Tibial nerve (tissue), 4 donors: ENCODE measurements around the gene PLAAT2. TPM values are rescaled to one million over a fixed set of nuclear protein-coding genes. Genes with fewer than 3 reads are reported as not detected.

ENCODE experiments used
- DNase-seq, 2 donors: peaks; one replicate each; pipeline ENCODE4 v3.0.0-alpha.2; 2019; ENCODE audit warnings: low spot score in 2 of 2
- H3K27ac ChIP-seq, 4 donors: fragments of 200-600 bp; sonication (generic) in 3 of 4; one replicate each; pipeline ENCODE4 v1.5.1; 2017 to 2019; ENCODE audit warnings: mild to moderate bottlenecking in 1 of 4
- H3K27me3 ChIP-seq, 2 donors: fragments of 200-600 bp; sonication (generic) in 1 of 2; one replicate each; pipeline versions ENCODE4 v1.5.1 to v1.6.0; 2017 to 2019
- H3K36me3 ChIP-seq, 3 donors: fragments of 200-600 bp; sonication (generic); one replicate each; pipeline ENCODE4 v1.5.1; 2018 to 2019
- H3K4me1 ChIP-seq, 4 donors: fragments of 200-600 bp; sonication (generic) in 3 of 4; one replicate each; pipeline ENCODE4 v1.5.1; 2017 to 2019
- H3K4me3 ChIP-seq, 4 donors: fragments of 200-600 bp; sonication (generic) in 3 of 4; one replicate each; pipeline ENCODE4 v1.5.1; 2017 to 2019; ENCODE audit warnings: mild to moderate bottlenecking in 1 of 4, moderate library complexity in 1 of 4
- H3K9me3 ChIP-seq, 4 donors: fragments of 200-600 bp; sonication (generic) in 3 of 4; one replicate each; pipeline ENCODE4 v1.5.1; 2017 to 2019
- CTCF ChIP-seq, 5 experiments: fragments of 200-600 bp in 3 of 5; fragments of 450-650 bp in 2 of 5; sonication (generic) in 3 of 5; IDR thresholded peaks; one replicate each; pipeline ENCODE4 v1.5.1; 2016 to 2019; ENCODE audit warnings: antibody characterized with exemption in 5 of 5, mild to moderate bottlenecking in 3 of 5, moderate library complexity in 2 of 5
- EP300 ChIP-seq, 2 donors: sonication (generic); formaldehyde crosslinking; IDR thresholded peaks; one replicate each; pipeline ENCODE4 v1.6.1; 2017; ENCODE audit warnings: antibody characterized with exemption in 2 of 2, mild to moderate bottlenecking in 1 of 2
- POLR2A ChIP-seq, 2 donors: fragments of 450-650 bp; IDR thresholded peaks; one replicate each; pipeline ENCODE4 v1.6.1; 2017; ENCODE audit warnings: antibody characterized with exemption in 2 of 2, mild to moderate bottlenecking in 2 of 2, moderate library complexity in 2 of 2
- WGBS, 2 donors: methylation state at CpG; one replicate each; pipeline ENCODE4 v1.1.5; 2018; 5-methylcytosine and 5-hydroxymethylcytosine counted together
- total RNA-seq, 4 donors: library from RNA; depleted of rRNA; stranded (reverse); fragments of >200 nt; gene quantifications; one replicate each; pipeline ENCODE4 v1.1.0, GENCODE V29; 2016

PLAAT2 gene
- total RNA-seq, 4 donors from 2014 or later, result 0.90 TPM; not detected in 3

DNA sequence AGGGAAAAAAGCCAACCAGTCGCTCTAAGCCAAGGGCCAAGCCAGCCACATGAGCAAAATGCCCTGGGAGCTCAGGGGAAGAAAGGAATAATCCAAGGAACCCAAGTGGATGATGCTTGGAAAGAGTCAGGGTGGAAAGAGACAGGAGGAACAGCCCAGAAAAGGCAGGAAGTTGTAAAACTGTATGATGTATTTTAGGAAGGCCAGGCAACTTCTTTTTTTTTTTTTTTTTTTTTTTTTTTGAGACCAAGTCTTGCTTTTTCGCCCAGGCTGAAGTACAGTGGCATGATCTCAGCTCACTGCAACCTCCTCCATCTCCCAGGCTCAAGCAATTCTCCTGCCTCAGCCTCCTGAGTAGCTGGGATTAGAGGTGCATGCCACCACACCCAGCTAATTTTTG, 55.7 kb downstream of the PLAAT2 start:
- WGBS, 2 donors, result 79% methylated on average over 2 of the region's 2 CpGs
- Histone ChIP-seq H3K36me3 (no peaks in the 10 kb centered on the region), H3K9me3 (no peaks in the 10 kb centered on the region), H3K4me3 (no peak overlapping the region), H3K27ac (peak overlapping the region in 1 of 4 donors; percentile 8), H3K27me3 (no peaks in the 10 kb centered on the region), H3K4me1 (peaks cover 3 to 43% (median 25%) of the 10 kb centered on the region in 4 donors)
- TF ChIP-seq CTCF (IDR thresholded peaks at IDR 0.05), result no peak
- TF ChIP-seq POLR2A (IDR thresholded peaks at IDR 0.05), result no peak
- no peak for TF ChIP-seq EP300 (IDR thresholded peaks at IDR 0.05)
- no peak for DNase-seq

DNA sequence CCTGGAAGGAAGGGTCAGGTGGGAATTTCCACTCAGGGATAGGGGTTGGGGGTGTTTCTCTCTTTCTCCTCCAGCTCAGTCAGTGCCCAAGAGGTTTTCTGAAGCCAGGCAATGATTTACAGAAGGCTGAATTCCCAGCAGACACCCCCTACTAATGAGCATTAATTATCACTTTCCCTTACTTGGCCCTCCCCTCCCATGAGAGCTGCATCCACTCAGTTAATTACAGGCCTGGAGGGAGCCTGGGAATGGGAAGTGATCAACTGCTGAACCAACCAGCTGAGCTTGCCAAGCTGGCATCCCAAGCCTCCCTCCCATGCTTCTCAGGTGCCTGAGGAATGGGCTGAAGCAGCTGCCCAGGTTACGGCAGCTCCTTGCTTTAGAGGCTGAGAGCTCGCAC, 56.3 kb downstream of the PLAAT2 start:
- Histone ChIP-seq H3K27me3 (no peaks in the 10 kb centered on the region), H3K4me3 (no peak overlapping the region), H3K4me1 (peaks cover 3 to 43% (median 25%) of the 10 kb centered on the region in 4 donors), H3K9me3 (no peaks in the 10 kb centered on the region), H3K27ac (no peak overlapping the region), H3K36me3 (no peaks in the 10 kb centered on the region)
- 94 to 100% methylated on average over 2 of the region's 2 CpGs for WGBS, 2 donors
- no peak for DNase-seq
- no peak for TF ChIP-seq CTCF (IDR thresholded peaks at IDR 0.05)
- no peak for TF ChIP-seq EP300 (IDR thresholded peaks at IDR 0.05)
- TF ChIP-seq POLR2A (IDR thresholded peaks at IDR 0.05), result no peak

DNA sequence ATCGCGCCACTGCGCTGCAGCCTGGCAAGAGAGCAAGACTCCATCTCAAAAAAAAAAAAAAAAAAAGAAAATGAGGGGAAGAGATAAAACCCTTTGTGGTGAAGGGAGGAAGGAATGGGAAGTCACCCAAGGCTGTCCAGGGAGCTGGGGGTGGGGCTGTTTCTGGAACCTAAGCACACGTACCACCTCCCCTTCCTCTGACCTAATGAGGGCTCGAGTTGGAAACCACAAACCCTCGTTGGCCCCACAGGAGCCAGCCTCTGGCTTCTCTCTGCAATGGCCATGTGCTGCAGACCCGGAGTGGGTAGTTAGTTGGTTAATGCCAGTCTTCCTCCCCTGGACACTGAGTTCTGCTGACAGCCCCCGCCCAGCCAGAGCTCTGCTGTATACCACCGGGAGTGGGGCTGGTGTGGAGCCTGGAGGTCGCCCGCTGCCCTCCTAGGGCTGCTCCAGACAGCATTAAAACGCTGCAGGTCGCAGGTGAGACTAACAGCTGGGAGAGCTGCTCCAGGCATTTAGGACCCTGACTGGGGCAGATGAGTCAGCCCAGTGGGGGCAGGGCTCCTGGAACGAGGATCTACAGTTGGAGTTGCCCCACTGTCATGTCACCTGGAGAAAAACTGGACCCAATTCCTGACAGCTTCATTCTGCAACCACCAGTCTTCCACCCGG, 57.2 kb downstream of the PLAAT2 start, which contains the start of gene LGALS12:
LGALS12 (plus strand) TSS at position 228 of the 672 bp plus-strand sequence; CDS start at position 603, 375 bp downstream.
- H3K9me3 ChIP-seq, result no peaks in the 10 kb centered on the region
- H3K36me3 ChIP-seq, result no peaks in the 10 kb centered on the region
- H3K4me1 ChIP-seq, result peaks cover 3 to 35% (median 21%) of the 10 kb centered on the region in 4 donors
- no peak within 1 kb of the TSS for H3K27ac ChIP-seq
- 55 to 59% methylated on average over 13 to 15 of the region's 15 CpGs for WGBS, 2 donors
- no peak for DNase-seq
- TF ChIP-seq POLR2A (IDR thresholded peaks at IDR 0.05) (no peak), EP300 (IDR thresholded peaks at IDR 0.05) (no peak), CTCF (IDR thresholded peaks at IDR 0.05) (no peak)
- no peak within 1 kb of the TSS for H3K4me3 ChIP-seq
- H3K27me3 ChIP-seq, result no peaks in the 10 kb centered on the region

- 66 to 74% methylated on average over 4 of the region's 4 CpGs for WGBS, 2 donors
- Histone ChIP-seq H3K4me3 (no peak overlapping the region), H3K27me3 (no peaks in the 10 kb centered on the region), H3K36me3 (no peaks in the 10 kb centered on the region), H3K27ac (no peak overlapping the region), H3K4me1 (peaks cover 0 to 26% (median 12%) of the 10 kb centered on the region in 4 donors), H3K9me3 (peaks cover 0 to 9% (median 1%) of the 10 kb centered on the region in 4 donors)
- DNase-seq, result no peak
- TF ChIP-seq EP300 (IDR thresholded peaks at IDR 0.05) (peak in 1 of 2 donors; percentile 18), CTCF (IDR thresholded peaks at IDR 0.05) (no peak), POLR2A (IDR thresholded peaks at IDR 0.05) (no peak)
These were observed 58.1 kb downstream of the PLAAT2 start for GRCh38 chr11:63504933-63505586.

DNA sequence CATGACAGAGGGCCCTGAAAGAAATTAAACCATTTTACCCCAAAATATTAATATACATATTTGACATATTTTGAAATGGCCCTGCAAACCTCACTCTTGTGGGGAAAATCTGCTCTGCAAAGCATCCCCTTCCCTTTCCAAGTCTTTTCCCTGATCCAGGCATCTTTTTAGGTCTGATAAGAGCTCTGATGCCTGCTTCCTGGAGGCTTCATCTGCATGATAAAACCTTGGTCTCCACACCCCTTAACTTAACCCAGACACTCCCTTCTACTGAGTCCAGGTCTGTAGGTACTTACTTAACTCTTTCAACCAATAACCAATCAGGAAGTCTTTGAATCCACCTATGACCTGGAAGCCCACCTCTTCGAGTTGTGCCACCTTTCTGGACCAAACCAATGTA, 59.1 kb downstream of the PLAAT2 start:
- Histone ChIP-seq H3K36me3 (no peaks in the 10 kb centered on the region), H3K4me3 (no peak overlapping the region), H3K27ac (no peak overlapping the region), H3K27me3 (no peaks in the 10 kb centered on the region), H3K4me1 (peaks cover 0 to 22% (median 10%) of the 10 kb centered on the region in 4 donors), H3K9me3 (peaks cover 0 to 17% (median 1%) of the 10 kb centered on the region in 4 donors)
- DNase-seq, result no peak
- TF ChIP-seq CTCF (IDR thresholded peaks at IDR 0.05) (no peak), EP300 (IDR thresholded peaks at IDR 0.05) (no peak), POLR2A (IDR thresholded peaks at IDR 0.05) (no peak)
- 91 to 100% methylated on average over 1 of the region's 1 CpG for WGBS, 2 donors
